Nephron (organoid): ENCODE measurements around the gene ABCC6.
"Not testable (repeated sequence)": the region's sequence is repeated elsewhere in the genome, so short reads cannot be mapped to it uniquely, and the experiment has no call there.

Experiments used
- H3K27ac Mint-ChIP-seq, 3 experiments: 2 replicates each; pipeline ENCODE4 v1.8.0; 2020; ENCODE audit warnings: mixed read lengths in 3 of 3, mild to moderate bottlenecking in 2 of 3, moderate library complexity in 1 of 3
- H3K27me3 Mint-ChIP-seq: 2 replicates; pipeline ENCODE4 v1.8.0; 2021; ENCODE audit warnings: low read depth, mild to moderate bottlenecking, moderate library complexity, mixed read lengths
- H3K36me3 Mint-ChIP-seq: 2 replicates; pipeline ENCODE4 v1.8.0; 2020; ENCODE audit warnings: low read depth, mixed read lengths
- H3K4me1 Mint-ChIP-seq: 2 replicates; pipeline ENCODE4 v1.8.0; 2020; ENCODE audit warnings: mixed read lengths
- H3K4me3 Mint-ChIP-seq, 3 experiments: 2 replicates each; pipeline ENCODE4 v1.8.0; 2020; ENCODE audit warnings: mild to moderate bottlenecking in 3 of 3, mixed read lengths in 3 of 3, moderate library complexity in 2 of 3
- H3K9me3 Mint-ChIP-seq: 2 replicates; pipeline ENCODE4 v1.8.0; 2020; ENCODE audit warnings: mixed read lengths
- CTCF ChIP-seq, 3 experiments: fragments of 200-600 bp; sonication (generic); IDR thresholded peaks; one replicate each; pipeline ENCODE4 v1.5.0; 2021; ENCODE audit warnings: antibody characterized with exemption in 3 of 3; ENCODE audit not compliant: unreplicated experiment in 3 of 3

ABCC6 gene

GRCh38 chr16:16150878-16151152 lies 72.5 kb downstream of the ABCC6 start:
- Mint-ChIP-seq H3K36me3 (peaks cover 4% of the 10 kb centered on the region), H3K4me1 (peaks cover 8% of the 10 kb centered on the region), H3K4me3 (no peak overlapping the region), H3K27me3 (peaks cover 4% of the 10 kb centered on the region), H3K27ac (no peak overlapping the region), H3K9me3 (no peaks in the 10 kb centered on the region)
- TF ChIP-seq CTCF (IDR thresholded peaks at IDR 0.05; ENCODE audit: unreplicated experiment in 3 of 3) = no peak

- no peaks in the 10 kb centered on the region for H3K9me3 Mint-ChIP-seq
- peaks cover 8% of the 10 kb centered on the region for H3K4me1 Mint-ChIP-seq
- H3K27ac Mint-ChIP-seq = no peak overlapping the region
- no peak for TF ChIP-seq CTCF (IDR thresholded peaks at IDR 0.05; ENCODE audit: unreplicated experiment in 3 of 3)
- peaks cover 4% of the 10 kb centered on the region for H3K27me3 Mint-ChIP-seq
- H3K36me3 Mint-ChIP-seq = peaks cover 4% of the 10 kb centered on the region
- no peak overlapping the region for H3K4me3 Mint-ChIP-seq
Observed at GRCh38 chr16:16150117-16150877, 73.0 kb downstream of the ABCC6 start.

GRCh38 chr16:16149710-16150116 lies 73.6 kb downstream of the ABCC6 start:
- no peaks in the 10 kb centered on the region for H3K9me3 Mint-ChIP-seq
- TF ChIP-seq CTCF (IDR thresholded peaks at IDR 0.05; ENCODE audit: unreplicated experiment in 3 of 3) = no peak
- H3K4me1 Mint-ChIP-seq = peaks cover 8% of the 10 kb centered on the region
- no peak overlapping the region for H3K27ac Mint-ChIP-seq
- no peak overlapping the region for H3K4me3 Mint-ChIP-seq
- no peaks in the 10 kb centered on the region for H3K27me3 Mint-ChIP-seq
- no peaks in the 10 kb centered on the region for H3K36me3 Mint-ChIP-seq

GRCh38 chr16:16148755-16149154 lies 74.5 kb downstream of the ABCC6 start:
- Mint-ChIP-seq H3K4me3 (no peak overlapping the region), H3K4me1 (peaks cover 8% of the 10 kb centered on the region), H3K36me3 (peaks cover 7% of the 10 kb centered on the region), H3K27me3 (no peaks in the 10 kb centered on the region), H3K27ac (peak overlapping the region in 1 of 3 experiments; percentile 37), H3K9me3 (no peaks in the 10 kb centered on the region)
- TF ChIP-seq CTCF (IDR thresholded peaks at IDR 0.05; ENCODE audit: unreplicated experiment in 3 of 3) = no peak

- not testable (repeated sequence) for H3K27me3 Mint-ChIP-seq, H3K9me3 Mint-ChIP-seq, H3K36me3 Mint-ChIP-seq, H3K4me1 Mint-ChIP-seq, H3K4me3 Mint-ChIP-seq
- peak overlapping the region in 2 of 3 experiments; percentile 34 to 62 for H3K27ac Mint-ChIP-seq
Observed at GRCh38 chr16:16148000-16148599, 75.2 kb downstream of the ABCC6 start.

GRCh38 chr16:16147316-16147999 lies 75.8 kb downstream of the ABCC6 start:
- H3K4me3 Mint-ChIP-seq = no peak overlapping the region
- H3K9me3 Mint-ChIP-seq = no peaks in the 10 kb centered on the region
- peaks cover 15% of the 10 kb centered on the region for H3K36me3 Mint-ChIP-seq
- no peaks in the 10 kb centered on the region for H3K27me3 Mint-ChIP-seq
- peaks cover 8% of the 10 kb centered on the region for H3K4me1 Mint-ChIP-seq
- no peak for TF ChIP-seq CTCF (IDR thresholded peaks at IDR 0.05; ENCODE audit: unreplicated experiment in 3 of 3)
- H3K27ac Mint-ChIP-seq = peak overlapping the region in 2 of 3 experiments; percentile 34 to 62
